Kidney (tissue), 14 donors: ENCODE results near the gene NDUFB11. TPM values are rescaled to one million over a fixed set of nuclear protein-coding genes. Genes with fewer than 3 reads are reported as not detected.

Experiments used
- DNase-seq, 5 donors: peaks; one replicate each; pipeline ENCODE4 v3.0.0-alpha.2; 2013 to 2020
- FAIRE-seq: peaks from 2 replicates; lab custom pipeline; 2012; peaks lifted over from hg19 to GRCh38; lab: Jason Lieb, UNC
- H3K27ac ChIP-seq, 2 donors: one replicate each; pipeline ENCODE4 v1.7.0; 2013; ENCODE audit warnings: low read depth in 2 of 2, low read length in 2 of 2, inconsistent platforms in 1 of 2
- H3K27me3 ChIP-seq: one replicate; pipeline ENCODE4 v1.7.1; 2013; ENCODE audit warnings: low read length, inconsistent platforms; ENCODE audit not compliant: control insufficient read depth, insufficient read depth
- H3K36me3 ChIP-seq, 3 donors: one replicate each; pipeline versions ENCODE4 v1.7.0 to v1.7.1; 2013; ENCODE audit warnings: low read length in 3 of 3, control low read depth in 1 of 3, inconsistent platforms in 1 of 3; ENCODE audit not compliant: insufficient read depth in 3 of 3, control insufficient read depth in 2 of 3
- H3K4me1 ChIP-seq, 3 donors: one replicate each; pipeline versions ENCODE4 v1.7.0 to v1.7.1; 2013; ENCODE audit warnings: low read length in 3 of 3, inconsistent platforms in 1 of 3, low read depth in 1 of 3; ENCODE audit not compliant: control insufficient read depth in 2 of 3, insufficient read depth in 2 of 3
- H3K4me3 ChIP-seq, 3 donors: one replicate each; pipeline versions ENCODE4 v1.7.0 to v1.8.1; 2013; ENCODE audit warnings: low read length in 3 of 3, control low read depth in 1 of 3, inconsistent platforms in 1 of 3
- H3K9ac ChIP-seq, 3 donors: one replicate each; pipeline versions ENCODE4 v1.7.0 to v1.7.1; 2013; ENCODE audit warnings: low read length in 3 of 3, control low read depth in 1 of 3, inconsistent platforms in 1 of 3
- H3K9me3 ChIP-seq, 3 donors: one replicate each; pipeline versions ENCODE4 v1.7.0 to v1.7.1; 2013; ENCODE audit warnings: low read length in 3 of 3, control low read depth in 1 of 3, inconsistent platforms in 1 of 3; ENCODE audit not compliant: control insufficient read depth in 2 of 3, insufficient read depth in 1 of 3
- intact Hi-C: fragments of 100-400 bp; cut with DNase I; formaldehyde crosslinking; loops from one replicate; pipeline ENCODE4 v1.11.1; 2022
- polyA plus RNA-seq: library from polyadenylated mRNA; stranded (reverse); fragments of 350-450 nt; fragmentation: Illumina TruSeq; extraction: RNeasy Lipid Tissue Mini Kit (QIAGEN cat#74804); gene quantifications from one replicate; pipeline ENCODE4 v1.2.3, GENCODE V29; 2014; ENCODE audit warnings: low read depth, low replicate concordance; ENCODE audit not compliant: insufficient read depth
- total RNA-seq: library from RNA; stranded (reverse); fragmentation: NEBNext Ultra II Directional; extraction: Animal tissue kit (Norgen Biotek cat#: 25700); gene quantifications from one replicate; pipeline ENCODE4 v1.2.1, GENCODE V29; 2021
- TF ChIP-seq, protein P1 (sequence below): IDR thresholded peaks from 3 replicates; pipeline ENCODE4 v1.5.1; 2012; ENCODE audit warnings: mild to moderate bottlenecking, moderate library complexity, borderline replicate concordance; ENCODE audit not compliant: insufficient read depth; ENCODE audit errors: extremely low read depth
- donor health status: control.
- donor health status: control.
- donor health status: control.
- donor health status: control.
- donor health status: control.
- donor health status: DM: yes; HTN: yes; CAD: no.
- donor health status: Normal renal cell carcinoma (clear cell type).

NDUFB11 gene
- total and polyA plus RNA-seq, 2 donors from 2014 or later, result 70.7 to 215 TPM

DNA sequence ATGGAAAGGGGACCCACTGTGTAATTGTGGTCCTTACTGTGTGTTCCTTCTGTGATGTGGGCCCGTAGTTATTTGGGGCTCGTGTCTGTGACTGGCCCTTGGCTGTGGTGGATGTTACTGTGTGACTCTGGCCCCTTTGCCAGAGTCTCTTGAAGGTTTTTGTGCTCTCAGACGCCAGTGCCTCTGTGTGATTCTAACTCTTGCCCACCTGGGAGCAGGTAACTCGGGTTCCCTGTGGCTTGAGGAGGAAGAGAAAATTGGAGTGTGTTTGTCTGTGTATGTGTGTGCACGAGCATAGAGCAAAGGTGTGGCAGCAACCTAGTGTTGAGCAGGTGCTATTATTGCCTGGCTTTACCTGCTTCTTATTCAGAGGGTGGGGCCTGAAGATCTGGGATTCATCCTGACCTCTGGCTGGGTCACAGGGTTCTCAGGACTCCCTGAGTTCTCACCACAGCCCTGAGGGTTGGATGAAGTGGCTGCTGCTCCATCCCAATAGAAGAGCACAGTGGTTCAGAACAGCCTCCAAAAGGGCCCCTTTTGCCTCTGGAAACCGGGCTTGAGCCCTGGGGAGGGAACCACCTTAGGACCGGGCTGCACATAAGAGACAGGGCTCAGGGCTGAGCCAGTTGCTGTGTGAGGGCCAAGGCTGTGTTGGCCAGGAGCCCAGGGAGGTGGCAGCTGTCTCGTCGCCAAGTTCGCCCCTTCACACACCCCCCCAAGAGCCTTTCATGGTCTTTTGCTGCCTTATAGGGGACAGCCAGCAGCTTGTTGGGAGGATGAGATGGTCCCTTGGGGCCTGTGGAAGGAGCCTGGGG lies 1.8 kb upstream of the NDUFB11 start:
- H3K4me3 ChIP-seq, result peak overlapping the region; percentile 72 to 93 (median 80)
- DNase-seq (peak in 1 of 5 donors; percentile 61), FAIRE-seq (no peak)
- H3K36me3 ChIP-seq, result peaks cover 0 to 4% (median 0%) of the 10 kb centered on the region in 3 donors
- no peak overlapping the region for H3K27ac ChIP-seq
- no peaks in the 10 kb centered on the region for H3K27me3 ChIP-seq
- peak overlapping the region; percentile 43 to 82 (median 75) for H3K9ac ChIP-seq
- intact Hi-C loops, result no loop called here
- peaks cover 0 to 17% (median 0%) of the 10 kb centered on the region in 3 donors for H3K4me1 ChIP-seq
- H3K9me3 ChIP-seq, result no peaks in the 10 kb centered on the region
- TF ChIP-seq, protein P1, sequence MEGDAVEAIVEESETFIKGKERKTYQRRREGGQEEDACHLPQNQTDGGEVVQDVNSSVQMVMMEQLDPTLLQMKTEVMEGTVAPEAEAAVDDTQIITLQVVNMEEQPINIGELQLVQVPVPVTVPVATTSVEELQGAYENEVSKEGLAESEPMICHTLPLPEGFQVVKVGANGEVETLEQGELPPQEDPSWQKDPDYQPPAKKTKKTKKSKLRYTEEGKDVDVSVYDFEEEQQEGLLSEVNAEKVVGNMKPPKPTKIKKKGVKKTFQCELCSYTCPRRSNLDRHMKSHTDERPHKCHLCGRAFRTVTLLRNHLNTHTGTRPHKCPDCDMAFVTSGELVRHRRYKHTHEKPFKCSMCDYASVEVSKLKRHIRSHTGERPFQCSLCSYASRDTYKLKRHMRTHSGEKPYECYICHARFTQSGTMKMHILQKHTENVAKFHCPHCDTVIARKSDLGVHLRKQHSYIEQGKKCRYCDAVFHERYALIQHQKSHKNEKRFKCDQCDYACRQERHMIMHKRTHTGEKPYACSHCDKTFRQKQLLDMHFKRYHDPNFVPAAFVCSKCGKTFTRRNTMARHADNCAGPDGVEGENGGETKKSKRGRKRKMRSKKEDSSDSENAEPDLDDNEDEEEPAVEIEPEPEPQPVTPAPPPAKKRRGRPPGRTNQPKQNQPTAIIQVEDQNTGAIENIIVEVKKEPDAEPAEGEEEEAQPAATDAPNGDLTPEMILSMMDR, result no peak

DNA sequence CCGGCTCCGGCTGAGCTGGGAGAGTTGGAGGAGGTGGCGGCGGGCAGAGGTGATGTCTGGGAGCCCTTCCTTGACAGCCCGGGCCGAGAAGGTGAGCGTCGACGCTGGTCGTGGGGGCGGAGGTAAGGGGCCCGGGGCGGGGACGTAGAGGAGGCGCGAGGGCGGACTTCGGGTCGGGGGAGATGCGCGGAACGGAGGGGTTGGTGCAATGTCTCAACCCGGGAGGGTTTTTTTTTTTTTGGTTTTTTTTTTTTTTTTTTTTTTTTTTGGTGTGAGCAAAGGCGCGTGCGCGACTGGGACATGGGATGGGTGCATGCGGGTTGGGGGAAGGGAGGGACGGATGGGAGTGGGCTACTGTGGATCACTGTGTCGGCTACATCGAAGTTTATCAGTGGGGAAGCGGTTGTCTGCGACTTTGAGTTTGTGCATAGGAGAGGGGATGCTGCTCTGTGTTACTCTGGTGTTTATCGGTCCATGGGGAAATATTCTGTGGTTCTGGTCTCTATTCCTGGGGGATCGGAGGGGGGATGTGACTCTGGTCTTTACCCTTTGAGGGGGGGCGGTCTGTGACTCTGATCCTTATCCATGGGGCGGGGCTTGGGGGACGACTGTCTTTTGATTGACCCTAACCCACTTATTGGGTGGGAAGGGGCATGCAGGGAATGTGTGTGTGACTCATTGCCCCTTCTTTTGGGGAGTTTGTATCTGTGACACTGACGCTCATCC lies 1.1 kb upstream of the NDUFB11 start:
- Histone ChIP-seq H3K4me1 (peaks cover 0 to 17% (median 0%) of the 10 kb centered on the region in 3 donors), H3K9me3 (no peaks in the 10 kb centered on the region), H3K9ac (peak overlapping the region; percentile 43 to 82 (median 75)), H3K4me3 (peak overlapping the region; percentile 72 to 93 (median 80)), H3K27me3 (no peaks in the 10 kb centered on the region), H3K36me3 (peaks cover 0 to 3% (median 0%) of the 10 kb centered on the region in 3 donors), H3K27ac (peak overlapping the region; percentile 92 to 95)
- FAIRE-seq, result no peak
- DNase-seq, result peak in 4 of 5 donors; percentile 36 to 58 (median 44)
- intact Hi-C loops, result no loop called here
- TF ChIP-seq, protein P1, result no peak

DNA sequence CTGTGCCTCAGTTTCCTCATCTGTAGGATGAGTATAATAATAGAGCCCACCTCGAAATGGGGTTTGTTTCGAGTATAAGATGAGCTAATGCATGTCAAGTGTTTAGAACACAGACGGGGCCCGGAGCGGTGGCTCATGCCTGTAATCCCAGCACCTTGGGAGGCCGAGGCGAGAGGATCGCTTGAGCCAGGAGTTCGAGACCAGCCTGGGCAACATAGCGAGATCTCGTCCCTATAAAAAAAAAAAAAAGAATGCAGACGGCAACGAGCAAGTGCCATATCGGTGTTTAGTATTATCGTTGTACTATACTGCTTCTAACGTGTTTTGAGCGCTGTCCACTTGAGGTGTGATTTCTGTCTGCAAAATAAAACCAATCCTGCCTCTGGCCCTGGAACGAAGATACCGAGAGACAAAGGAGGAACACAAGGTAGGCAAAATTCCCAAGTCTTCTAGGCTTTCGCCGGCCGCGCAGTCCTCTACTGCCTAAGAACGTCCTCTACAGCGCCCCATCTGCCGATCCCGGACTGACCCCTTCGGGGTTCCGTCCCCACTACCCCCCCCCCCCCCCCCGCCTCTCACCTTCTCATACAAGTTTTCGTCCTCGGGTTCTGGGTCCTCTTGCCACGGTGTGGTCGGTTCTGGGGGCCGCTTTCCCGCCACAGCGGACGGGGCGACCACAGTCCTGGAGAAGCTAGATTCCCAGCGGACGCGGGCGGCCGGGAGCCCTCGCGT lies 442 bp downstream of the NDUFB11 start:
- peaks cover 0 to 17% (median 0%) of the 10 kb centered on the region in 3 donors for H3K4me1 ChIP-seq
- TF ChIP-seq, protein P1, result no peak
- FAIRE-seq (no peak), DNase-seq (peak in 4 of 5 donors; percentile 46 to 80 (median 50))
- H3K9ac ChIP-seq, result peak overlapping the region; percentile 73 to 95 (median 73)
- H3K36me3 ChIP-seq, result peaks cover 0 to 2% (median 0%) of the 10 kb centered on the region in 3 donors
- H3K27ac ChIP-seq, result peak overlapping the region; percentile 92 to 96
- no peaks in the 10 kb centered on the region for H3K27me3 ChIP-seq
- no peaks in the 10 kb centered on the region for H3K9me3 ChIP-seq
- intact Hi-C loops, result no loop called here
- peak overlapping the region; percentile 88 to 94 (median 92) for H3K4me3 ChIP-seq
